Cortex of kidney (tissue), 1 donor: ENCODE data around the gene MBOAT7.

Experiments used
- DNase-seq: peaks from one replicate; lab custom pipeline; 2025; lab: John Stamatoyannopoulos, UW

MBOAT7 gene

DNA sequence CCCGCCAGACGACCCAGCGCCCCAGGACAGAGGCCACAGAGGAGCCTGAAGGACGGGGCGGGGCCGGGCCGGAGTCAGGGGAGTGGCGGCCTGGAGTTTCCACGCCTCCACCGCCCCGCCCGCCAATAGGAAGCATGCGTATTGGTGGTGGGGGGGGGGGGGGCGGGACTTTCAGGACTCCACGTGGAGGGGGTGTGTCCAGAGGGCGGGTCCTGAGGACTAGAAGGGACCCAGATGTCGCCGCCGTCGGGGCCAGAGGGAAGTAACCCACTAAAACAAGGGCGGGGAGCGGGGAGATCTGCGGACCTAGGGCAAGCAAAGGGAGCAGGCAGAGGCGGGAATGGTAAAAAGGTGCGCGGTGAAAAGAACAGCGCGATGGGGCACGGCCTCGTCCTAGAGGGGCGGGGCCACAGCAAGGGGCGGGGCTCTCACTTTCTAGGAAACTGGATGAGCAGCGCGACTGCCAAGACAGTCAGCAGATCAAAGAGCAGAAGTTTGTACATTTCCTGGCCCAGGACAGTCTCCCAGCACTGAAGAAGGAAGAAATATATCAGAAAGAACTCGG, 27.1 kb downstream of the MBOAT7 start:
- no peak for DNase-seq

DNA sequence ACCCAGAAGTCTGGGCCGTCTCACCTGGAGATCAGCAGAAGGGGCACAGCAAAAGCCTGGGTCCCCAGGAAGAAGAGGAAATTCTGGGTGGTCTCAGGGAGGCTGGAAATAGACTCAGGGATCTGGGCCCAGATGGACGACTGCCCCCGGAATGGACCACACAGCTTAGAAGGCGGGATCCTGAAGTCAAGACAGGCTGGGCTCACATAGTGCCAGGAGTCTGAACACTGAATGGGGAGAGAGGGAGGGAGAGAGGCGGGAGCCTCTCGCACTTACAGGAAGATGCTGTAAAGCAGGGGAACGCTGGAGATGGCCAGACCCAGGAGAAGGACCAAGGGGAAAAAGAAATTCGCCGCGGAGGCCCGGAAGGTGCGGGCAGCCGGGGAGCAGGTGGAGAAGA, 28.5 kb downstream of the MBOAT7 start:
- DNase-seq: no peak

DNA sequence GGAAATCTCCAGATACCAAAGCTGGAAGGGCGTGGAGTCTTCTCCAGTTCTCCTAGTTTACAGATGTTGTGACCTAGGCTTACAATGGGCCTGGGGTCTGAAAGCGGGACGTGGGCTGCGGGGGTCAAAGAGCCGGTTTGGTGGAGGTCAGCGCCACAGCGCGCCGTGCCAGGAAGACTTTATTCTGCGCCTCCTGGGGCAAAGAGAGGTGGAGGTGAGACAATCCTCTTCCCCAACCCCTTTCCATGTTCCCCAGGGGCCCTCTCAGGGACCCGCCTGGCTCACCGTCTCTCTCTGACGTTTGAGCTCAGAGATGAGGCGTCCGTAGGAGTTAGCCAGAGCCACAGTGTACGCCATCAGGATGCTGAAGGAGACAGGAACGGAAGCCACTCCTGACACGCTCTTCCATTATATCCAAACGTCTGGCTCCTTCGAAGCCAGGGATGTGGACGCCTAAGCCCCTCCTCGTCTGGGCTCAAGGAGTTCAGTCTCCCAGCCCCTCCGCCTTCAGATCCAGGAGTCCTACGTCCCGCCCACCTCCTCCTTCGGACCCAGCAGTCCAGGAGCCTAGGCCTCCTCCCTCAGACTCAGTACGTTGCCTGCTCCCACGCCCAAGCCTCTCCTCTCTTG, 29.1 kb downstream of the MBOAT7 start:
- DNase-seq: no peak

DNA sequence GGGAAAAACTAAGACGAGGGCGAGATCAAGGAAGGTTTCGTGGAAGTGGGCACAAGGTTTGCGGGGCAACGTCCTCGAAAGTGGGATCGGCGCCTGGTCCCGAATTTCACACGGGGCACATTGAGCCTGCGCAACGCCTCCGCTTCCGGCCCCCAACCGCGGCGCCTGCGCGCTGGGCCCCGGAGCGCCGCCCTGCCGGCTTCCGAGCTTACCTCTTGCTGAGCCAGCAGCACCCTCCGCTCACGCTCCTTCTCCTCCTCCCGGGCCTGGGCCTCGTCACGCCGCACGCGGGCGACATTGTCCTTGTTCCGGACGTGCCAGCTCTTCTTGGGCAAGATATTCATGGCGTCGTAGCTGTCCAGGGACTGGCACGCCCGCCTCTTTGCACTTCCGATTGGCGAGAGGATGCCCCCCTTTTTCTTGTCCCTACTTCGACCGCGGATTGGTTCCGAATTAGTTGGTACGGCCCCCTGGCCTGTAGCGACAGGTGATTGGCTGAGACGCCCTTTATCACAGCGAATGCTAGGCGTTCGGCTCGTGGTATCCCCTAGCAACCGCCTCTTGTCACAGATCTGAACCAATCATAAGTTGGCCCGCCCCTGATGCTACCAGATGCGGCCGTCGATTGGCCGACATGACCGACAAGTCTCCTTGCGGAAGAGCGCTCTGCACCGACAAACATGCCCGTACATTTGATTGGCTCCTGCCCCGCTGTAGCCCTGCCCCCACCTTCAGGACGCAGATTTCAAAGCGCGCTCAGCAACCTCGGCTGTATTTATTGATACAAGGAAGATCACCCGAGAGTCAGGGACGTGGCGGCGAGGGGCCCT, 29.8 kb downstream of the MBOAT7 start, which contains the start of gene LENG1:
Gene LENG1, minus strand, starts transcription at position 370 of the 830 bp plus-strand sequence. Its CDS starts 26 bp downstream, at position 344.
- no peak for DNase-seq

DNA sequence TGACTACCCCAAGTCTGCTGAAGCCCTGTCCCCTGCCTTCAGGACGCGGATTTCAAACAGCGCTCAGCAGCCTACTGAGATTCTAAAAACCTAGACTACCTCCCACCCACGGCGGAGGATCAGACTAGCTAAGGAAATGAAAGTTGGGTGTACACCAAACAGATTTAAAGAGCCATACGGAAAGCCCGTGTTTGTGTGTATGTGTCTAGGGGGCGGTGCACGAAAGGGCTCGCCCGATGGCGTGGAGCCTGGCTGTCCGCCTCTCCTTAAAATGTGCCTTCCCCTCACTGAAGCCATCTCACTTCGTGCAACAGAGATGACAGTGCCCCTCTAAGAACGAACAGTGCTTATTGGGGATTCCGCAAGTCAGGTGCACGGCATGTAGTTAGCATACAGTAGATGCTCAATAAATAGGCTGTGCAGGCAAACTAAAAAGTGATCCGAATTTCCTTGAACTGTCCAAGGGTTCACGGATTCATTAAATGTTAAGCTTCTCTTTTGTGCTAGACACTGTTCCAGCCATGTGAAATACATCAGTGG, 30.5 kb downstream of the MBOAT7 start:
- DNase-seq: no peak

DNA sequence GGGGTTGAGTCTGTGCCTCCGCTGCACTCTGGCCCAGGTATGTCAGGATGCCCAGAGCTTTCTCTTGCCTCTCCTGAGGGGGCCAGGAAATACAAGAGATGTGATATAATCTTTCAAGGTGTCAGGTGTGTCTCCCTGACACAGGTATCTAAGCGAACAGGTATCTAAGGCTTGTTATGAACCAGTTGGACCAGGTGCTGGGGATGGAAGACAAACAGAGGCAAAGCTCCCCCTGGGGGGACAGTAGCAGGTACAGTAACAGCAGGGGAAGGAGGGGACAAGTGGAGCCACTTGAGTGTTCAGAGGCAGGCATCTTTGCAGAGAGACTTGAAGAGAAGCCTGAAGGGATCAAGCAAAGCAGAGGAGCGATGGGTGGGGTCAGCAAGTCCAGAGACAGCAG, 32.4 kb downstream of the MBOAT7 start:
- no peak for DNase-seq

DNA sequence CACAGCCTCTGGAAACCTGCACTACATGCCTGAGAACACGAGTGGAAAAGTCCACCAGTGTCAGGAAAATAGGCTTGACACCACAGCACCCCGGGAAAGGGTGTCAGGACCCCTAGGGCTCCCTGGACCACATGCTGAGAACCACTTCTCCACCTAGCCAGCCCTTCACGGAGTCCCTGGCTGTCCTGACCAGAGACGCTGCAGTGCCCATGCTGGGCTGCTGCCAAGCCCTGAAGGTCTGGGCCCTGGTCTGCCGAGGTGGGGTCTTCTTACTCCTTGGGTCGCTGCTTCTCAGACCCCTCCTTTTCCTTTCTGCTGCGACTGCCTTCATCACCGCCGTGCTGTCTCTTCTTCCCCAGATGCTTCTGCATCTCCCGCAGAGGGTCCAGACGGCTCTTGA, 32.9 kb downstream of the MBOAT7 start:
- DNase-seq: no peak

DNA sequence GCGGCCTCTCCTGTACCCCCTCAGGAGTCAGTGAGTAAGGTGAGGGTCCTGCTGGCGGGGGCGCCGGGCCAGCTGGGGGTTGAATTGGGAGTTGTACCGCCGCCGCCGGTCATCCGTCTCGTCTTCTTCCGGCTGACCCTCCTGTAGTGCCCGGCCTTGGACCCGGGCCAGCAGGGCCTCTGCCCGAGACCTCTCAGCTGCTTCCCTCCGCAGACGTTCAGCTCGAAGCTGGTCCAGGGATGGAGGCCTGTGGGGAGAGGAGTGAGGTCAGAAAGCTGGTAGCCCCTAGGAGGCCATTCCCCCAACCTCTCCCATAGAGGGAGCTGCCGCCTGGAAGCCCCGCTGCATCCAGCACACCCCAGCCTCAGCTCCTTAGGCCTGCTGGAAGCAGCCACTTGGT, 33.7 kb downstream of the MBOAT7 start:
- no peak for DNase-seq

DNA sequence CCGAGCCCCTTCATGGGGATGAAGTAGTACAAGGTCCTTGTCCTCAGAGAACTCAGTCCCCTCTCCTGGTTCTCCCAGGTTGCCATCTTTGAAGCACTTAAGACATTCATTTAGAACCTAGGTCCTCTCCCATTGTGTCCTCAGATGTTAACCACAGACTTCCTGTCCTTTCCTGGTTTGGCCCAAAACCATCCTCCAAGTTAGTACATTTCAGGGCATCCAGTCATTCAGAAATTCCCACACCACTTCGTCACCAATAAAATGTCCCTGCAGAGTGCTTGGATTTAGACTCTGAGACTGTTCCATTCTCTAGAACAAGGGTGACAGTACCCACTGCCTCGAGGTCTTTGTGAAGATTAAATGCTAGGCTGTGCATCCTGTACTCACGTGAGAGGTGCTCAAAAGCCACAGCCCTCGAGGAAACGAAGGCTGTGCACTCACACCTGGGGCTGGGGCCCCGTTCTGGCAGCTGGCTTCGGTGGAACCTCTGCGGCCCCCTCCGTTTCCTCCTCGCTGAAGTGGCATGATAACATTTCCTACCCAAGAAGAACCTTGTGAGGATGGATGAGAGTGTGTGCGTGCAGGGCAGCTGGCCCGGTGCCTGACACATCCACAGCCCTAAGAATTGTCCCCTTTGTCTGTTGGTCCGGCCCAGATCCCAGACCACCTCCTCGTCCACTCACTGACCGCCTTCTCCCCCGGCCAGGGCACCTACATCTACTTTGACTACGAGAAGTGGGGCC, 34.6 kb downstream of the MBOAT7 start:
- DNase-seq: no peak

DNA sequence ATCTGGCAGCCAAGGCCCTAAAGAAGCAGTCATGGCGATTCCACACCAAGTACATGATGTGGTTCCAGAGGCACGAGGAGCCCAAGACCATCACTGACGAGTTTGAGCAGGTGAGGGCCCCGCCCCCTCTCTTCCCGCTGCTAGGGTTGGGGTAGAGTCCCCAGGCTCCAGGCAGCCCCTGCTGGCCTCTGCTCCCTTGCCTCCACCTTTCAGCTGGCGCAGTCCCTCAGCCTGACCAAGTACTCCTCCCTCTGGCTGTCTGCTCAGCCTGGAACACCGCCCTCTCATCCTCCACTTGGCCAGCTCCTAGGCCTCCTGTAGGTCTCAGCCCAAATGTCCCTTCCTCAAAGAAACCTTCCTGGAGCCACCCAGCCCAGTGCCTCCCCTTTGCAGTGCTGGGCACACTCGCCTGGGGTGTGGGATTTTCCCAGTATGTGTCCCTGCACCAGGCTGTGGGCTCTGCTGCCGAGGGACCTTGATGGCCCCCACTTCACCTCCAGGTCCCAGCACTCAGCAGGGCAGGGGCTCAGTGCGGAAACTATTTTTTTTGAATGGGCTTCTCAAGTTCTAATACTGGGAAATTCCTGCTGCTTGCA, 35.6 kb downstream of the MBOAT7 start:
- no peak for DNase-seq

DNA sequence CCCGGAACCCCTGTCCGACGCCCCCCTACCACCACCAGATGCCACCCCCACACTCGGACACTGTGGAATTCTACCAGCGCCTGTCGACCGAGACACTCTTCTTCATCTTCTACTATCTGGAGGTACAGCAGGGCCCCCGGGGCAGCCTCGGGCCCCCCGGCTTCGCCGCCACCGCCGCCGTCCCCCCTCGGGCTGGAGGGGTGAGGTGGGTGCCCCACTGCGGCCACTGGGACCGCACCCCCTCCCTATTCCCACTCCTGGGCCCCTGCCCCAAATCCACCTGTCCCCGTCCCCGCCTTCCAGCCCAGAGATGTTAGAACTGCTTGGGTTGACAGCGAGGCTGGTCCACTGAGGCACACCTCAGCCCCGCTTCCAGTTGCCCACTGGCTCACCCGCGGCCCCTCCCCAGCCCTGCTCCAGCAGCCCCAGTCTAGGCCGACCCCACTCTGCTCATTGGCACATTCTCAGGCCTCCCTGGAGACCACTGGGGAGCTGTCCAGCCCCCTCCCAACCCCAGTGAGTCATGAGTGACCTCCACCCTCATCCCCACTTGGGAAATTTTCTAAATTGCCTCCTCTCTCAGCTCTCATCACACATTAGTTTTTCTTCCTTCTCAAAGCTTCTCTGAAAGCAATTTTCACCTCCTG, 36.4 kb downstream of the MBOAT7 start:
- no peak for DNase-seq

DNA sequence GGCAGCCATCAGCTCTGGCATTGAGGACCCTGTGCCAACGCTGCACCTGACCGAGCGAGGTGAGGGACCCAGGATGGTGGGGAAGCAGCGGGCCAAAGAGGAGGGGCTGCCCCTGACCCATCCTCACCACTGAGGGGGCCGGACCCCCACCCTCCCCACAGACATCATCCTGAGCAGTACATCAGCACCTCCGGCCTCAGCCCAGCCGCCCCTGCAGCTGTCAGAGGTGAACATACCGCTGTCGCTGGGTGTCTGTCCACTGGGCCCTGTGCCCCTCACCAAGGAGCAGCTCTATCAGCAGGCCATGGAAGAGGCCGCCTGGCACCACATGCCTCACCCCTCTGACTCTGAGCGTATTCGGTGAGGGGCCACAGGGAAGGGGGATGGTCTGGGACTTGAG, 37.1 kb downstream of the MBOAT7 start:
- DNase-seq: no peak

DNA sequence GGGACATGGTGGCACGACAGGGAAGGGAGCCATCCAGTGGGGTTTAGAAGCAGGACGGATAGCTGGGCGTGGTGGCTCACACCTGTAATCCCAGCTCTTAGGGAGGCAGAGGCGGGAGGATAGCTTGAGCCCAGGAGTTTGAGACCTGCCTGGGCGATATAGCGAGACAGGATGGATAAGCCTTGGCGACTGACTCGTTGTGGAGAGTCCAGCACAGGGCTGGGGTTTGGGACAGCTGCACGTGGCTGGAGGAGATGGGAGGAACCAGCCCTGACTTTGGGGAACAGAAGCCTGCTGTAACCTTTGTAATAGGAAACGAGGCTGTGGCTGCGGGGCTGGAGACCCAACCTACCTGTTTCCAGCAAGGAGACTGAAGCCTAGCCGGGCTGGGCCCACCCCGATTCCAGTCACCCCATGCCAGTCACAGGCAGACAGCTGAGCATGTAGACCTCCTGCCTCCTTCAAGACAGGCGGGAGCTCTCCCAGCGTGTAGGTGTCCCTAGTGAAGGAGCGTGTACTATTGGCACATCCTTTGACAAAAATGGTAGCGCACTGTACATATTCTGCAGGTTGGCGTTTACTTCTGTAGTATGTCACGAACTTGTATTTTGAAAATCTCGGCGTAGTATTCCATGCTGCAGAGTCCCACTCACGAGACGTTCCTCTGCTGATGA, 37.9 kb downstream of the MBOAT7 start:
- DNase-seq: no peak

DNA sequence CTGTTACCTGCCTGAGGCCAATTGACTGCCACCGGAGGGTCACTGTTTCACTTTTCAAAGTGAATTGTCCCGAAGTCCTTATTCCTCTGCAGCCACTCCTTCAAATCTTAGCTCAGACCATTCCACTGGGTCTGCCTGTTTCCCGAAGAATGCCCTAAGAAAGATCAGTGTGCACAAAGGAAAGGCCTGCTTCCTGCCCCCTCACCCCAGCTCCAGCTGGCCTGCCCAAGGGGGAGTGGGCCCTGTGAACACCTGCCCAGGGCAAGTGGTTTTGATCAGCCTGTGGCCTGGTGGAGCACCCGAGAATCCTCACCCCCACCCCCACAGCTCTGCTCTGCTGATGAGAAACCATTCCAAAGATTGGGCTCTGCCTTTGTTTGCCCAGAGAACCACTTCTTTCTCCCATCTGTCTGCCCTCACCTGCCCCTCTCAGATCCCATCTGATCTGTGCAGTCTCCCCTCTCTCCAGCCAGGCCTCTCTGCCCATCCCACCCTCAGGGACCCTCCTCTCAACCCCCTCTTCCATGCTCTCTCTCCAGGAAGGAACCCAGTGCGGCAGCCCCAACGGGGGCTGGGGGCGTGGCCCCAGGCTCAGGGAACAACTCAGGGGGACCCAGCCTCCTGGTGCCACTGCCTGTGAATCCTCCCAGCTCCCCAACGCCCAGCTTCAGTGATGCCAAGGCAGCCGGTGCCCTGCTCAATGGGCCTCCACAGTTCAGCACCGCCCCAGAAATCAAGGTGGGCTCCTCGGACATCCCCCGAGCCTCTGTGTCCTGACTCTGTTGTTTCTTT, 40.2 kb downstream of the MBOAT7 start:
- no peak for DNase-seq

DNA sequence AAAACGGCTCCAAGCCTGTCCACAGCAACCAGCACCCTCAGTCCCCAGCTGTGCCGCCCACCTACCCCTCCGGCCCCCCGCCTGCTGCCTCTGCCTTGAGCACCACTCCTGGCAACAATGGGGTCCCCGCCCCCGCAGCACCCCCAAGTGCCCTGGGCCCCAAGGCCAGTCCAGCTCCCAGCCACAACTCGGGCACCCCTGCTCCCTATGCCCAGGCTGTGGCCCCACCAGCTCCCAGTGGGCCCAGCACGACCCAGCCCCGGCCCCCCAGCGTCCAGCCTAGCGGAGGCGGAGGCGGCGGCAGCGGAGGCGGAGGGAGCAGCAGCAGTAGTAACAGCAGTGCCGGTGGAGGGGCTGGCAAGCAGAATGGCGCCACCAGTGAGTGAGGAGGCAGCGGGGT, 41.2 kb downstream of the MBOAT7 start:
- no peak for DNase-seq

DNA sequence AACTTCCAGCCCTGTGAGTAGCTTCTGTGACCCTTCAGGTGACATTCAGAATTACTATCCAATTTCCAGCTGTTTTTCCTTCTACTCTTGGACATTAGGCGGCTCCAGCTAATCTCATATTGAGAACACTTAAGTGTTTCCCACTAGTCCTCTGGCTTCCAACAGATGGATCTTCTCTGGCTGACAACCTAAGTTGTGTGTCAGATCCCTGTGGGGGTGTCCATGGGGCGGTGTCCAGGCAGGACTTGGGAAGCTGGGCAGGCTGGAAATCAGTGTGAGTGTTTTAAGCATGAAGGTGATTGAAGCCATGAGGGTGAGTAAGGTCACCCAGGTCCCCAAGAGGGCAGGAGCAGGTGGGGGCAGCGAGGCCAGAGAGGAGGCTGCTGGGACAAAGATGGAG, 41.7 kb downstream of the MBOAT7 start:
- no peak for DNase-seq

DNA sequence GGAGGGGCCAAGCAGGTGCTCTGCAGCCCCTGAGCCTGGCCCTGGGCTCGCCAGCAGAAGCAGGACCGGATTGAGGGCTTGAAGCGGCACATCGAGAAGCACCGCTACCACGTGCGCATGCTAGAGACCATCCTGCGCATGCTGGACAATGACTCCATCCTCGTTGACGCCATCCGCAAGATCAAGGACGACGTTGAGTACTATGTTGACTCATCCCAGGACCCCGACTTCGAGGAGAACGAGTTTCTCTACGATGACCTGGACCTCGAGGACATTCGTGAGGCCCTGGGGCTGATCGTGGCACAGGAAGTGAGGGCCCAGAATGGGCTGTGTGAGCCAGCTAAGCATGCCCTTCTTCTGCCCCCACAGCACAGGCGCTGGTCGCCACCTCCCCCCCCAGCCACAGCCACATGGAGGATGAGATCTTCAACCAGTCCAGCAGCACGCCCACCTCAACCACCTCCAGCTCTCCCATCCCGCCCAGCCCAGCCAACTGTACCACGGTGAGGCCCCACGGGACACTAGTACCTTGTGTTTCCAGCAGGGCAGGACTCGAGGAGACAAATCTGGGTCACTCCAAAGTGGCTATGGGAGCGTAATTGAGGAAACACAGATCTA, 43.7 kb downstream of the MBOAT7 start:
- DNase-seq: no peak

DNA sequence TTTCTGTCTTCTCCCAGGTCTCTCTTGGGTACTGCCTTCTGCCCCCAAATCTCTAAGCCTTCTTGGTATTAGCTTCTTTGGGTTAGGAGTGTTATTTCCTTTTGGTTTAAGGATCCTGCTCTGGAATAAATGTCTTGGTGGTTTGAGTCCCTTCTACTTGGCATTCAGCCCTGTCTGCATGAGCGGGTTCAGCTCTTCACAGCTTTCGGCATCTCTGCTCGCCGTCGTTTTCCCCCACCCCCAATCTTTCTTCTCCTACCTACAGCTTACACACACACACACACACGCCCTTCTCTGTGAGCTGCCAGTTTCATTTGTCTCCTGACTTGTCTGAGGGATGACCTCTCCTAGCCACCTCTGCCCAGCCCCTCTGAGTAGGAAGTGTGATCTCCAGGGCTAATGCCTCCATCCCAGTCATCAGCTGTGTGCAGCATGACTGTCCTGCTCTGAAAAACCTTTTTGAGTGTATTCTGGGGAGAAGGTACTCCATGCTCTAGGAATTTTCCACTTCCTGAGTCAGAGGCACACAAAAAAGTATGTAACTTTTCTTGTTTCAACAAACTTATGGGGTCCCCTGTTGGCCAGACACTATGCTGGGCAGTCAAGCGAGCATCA, 47.1 kb downstream of the MBOAT7 start:
- no peak for DNase-seq

DNA sequence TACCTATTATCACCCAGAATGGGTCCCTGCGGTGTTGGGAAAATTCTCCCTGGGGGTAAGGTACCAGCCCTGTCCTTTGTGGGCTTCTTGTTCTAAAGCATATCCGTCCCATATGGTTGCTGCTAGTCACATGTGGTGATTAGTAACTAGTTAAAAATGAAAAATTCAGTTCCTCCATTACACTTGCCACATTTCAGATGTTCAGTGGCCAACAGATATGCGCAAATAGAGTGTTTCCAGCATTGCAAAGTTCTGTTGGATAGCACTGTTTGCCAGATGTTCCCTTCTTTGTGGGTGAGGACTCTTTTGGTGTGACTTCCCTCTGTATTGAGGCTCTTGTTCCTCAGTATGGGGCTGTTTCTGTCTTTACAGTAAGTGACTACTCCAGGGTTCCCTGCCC, 48.0 kb downstream of the MBOAT7 start:
- no peak for DNase-seq
